H1 (cell line): ENCODE results near the gene LHPP. TPM values are rescaled to one million over a fixed set of nuclear protein-coding genes. Genes with fewer than 3 reads are reported as not detected.

Experiments
- CTCF ChIA-PET: fragments of 300-600 bp; sonication (Branson Sonifier 250); formaldehyde crosslinking; loops from one replicate; lab custom pipeline; 2021; ENCODE audit not compliant: partially characterized antibody; lab: Charles Lee
- POLR2A ChIA-PET: fragments of 300-600 bp; sonication (Branson Sonifier 250); formaldehyde crosslinking; loops from one replicate; lab custom pipeline; 2021; ENCODE audit warnings: inconsistent platforms; ENCODE audit not compliant: partially characterized antibody; lab: Charles Lee
- DNase-seq, 2 experiments: peaks; one replicate each; pipeline versions ENCODE4 v3.0.0 to v3.0.0-alpha.2; 2010 to 2022; ENCODE audit warnings: low spot score in 2 of 2, low read depth in 1 of 2, mixed read lengths in 1 of 2
- FAIRE-seq: peaks from 2 replicates; lab custom pipeline; 2011; peaks lifted over from hg19 to GRCh38; lab: Jason Lieb, UNC
- H2AFZ ChIP-seq: 2 replicates; pipeline ENCODE4 v1.8.1; 2012; ENCODE audit warnings: low read length, inconsistent platforms
- H2AK5ac ChIP-seq: 2 replicates; pipeline ENCODE4 v1.6.1; 2013; ENCODE audit warnings: low read depth, low read length
- H2BK120ac ChIP-seq: replicated peaks from 2 replicates; pipeline ENCODE3; 2013; ENCODE audit warnings: low read depth, low read length, inconsistent platforms
- H2BK12ac ChIP-seq: 2 replicates; pipeline ENCODE4 v1.6.1; 2013; ENCODE audit warnings: low read depth, low read length
- H2BK15ac ChIP-seq: 2 replicates; pipeline ENCODE4 v1.6.1; 2013; ENCODE audit warnings: low read length
- H2BK20ac ChIP-seq: 2 replicates; pipeline ENCODE4 v1.6.1; 2013; ENCODE audit warnings: low read length
- H2BK5ac ChIP-seq: 2 replicates; pipeline ENCODE4 v1.6.1; 2013; ENCODE audit warnings: low read depth, low read length
- H3K14ac ChIP-seq: 2 replicates; pipeline ENCODE4 v1.6.1; 2013; ENCODE audit warnings: inconsistent platforms; ENCODE audit not compliant: insufficient read length
- H3K18ac ChIP-seq: 2 replicates; pipeline ENCODE4 v1.6.1; 2013; ENCODE audit warnings: low read length; ENCODE audit errors: extremely low read depth
- H3K23ac ChIP-seq: 2 replicates; pipeline ENCODE4 v1.6.1; 2013; ENCODE audit warnings: inconsistent platforms; ENCODE audit not compliant: insufficient read length
- H3K23me2 ChIP-seq: 2 replicates; pipeline ENCODE4 v1.6.1; 2013; ENCODE audit warnings: low read depth, low read length
- H3K27ac ChIP-seq: 2 replicates; pipeline ENCODE4 v1.6.1; 2011; ENCODE audit warnings: low read depth, low read length, inconsistent platforms
- H3K27me3 ChIP-seq, 4 experiments: replicated peaks in 1 of 4; 1 replicate in 1 of 4; 2 replicates in 3 of 4; pipeline versions ENCODE4 v1.6.1 to v1.8.1; 2011 to 2013; ENCODE audit warnings: low read length in 3 of 4, mild to moderate bottlenecking in 3 of 4, inconsistent platforms in 2 of 4, mixed read lengths in 2 of 4, moderate library complexity in 1 of 4; ENCODE audit not compliant: control insufficient read depth in 3 of 4, insufficient read depth in 3 of 4; ENCODE audit errors: extremely low read depth in 1 of 4
- H3K36me3 ChIP-seq, 4 experiments: 2 replicates each; pipeline versions ENCODE4 v1.6.1 to v1.8.1; 2011 to 2013; ENCODE audit warnings: mild to moderate bottlenecking in 4 of 4, low read length in 3 of 4, moderate library complexity in 2 of 4, control low read depth in 1 of 4, inconsistent platforms in 1 of 4; ENCODE audit not compliant: insufficient read depth in 4 of 4, control insufficient read depth in 2 of 4
- H3K4ac ChIP-seq: replicated peaks from 2 replicates; pipeline ENCODE3; 2013; ENCODE audit warnings: low read length, low read depth, mixed read lengths, inconsistent platforms; ENCODE audit not compliant: insufficient read length
- H3K4me1 ChIP-seq, 4 experiments: replicated peaks in 1 of 4; 1 replicate in 1 of 4; 2 replicates in 3 of 4; pipeline versions ENCODE4 v1.6.1 to v1.8.1; 2011 to 2013; ENCODE audit warnings: low read length in 3 of 4, inconsistent platforms in 2 of 4, mixed read lengths in 1 of 4; ENCODE audit not compliant: insufficient read depth in 4 of 4, control insufficient read depth in 3 of 4
- H3K4me2 ChIP-seq, 2 experiments: 2 replicates each; pipeline versions ENCODE4 v1.6.1 to v1.8.1; 2011 to 2013; ENCODE audit warnings: low read depth in 2 of 2, low read length in 2 of 2, control low read depth in 1 of 2, inconsistent platforms in 1 of 2, mild to moderate bottlenecking in 1 of 2; ENCODE audit not compliant: insufficient read depth in 1 of 2
- H3K4me3 ChIP-seq, 4 experiments: fragments of 200-600, 300-600 bp in 1 of 4; sonication (generic), shearing (Covaris generic), sonication (Bioruptor Twin) in 1 of 4; 2 replicates each; pipeline versions ENCODE4 v1.5.1 to v1.8.1; 2011 to 2016; ENCODE audit warnings: low read length in 4 of 4, low read depth in 3 of 4, control low read depth in 2 of 4, inconsistent platforms in 2 of 4, mild to moderate bottlenecking in 2 of 4, mixed read lengths in 1 of 4, moderate library complexity in 1 of 4; ENCODE audit not compliant: insufficient read depth in 2 of 4; ENCODE audit errors: extremely low read depth in 1 of 4
- H3K56ac ChIP-seq: replicated peaks from 2 replicates; pipeline ENCODE3; 2013; ENCODE audit warnings: low read depth, mild to moderate bottlenecking, mixed read lengths, low read length, inconsistent platforms; ENCODE audit not compliant: insufficient read length
- H3K79me1 ChIP-seq: 2 replicates; pipeline ENCODE4 v1.6.1; 2013; ENCODE audit warnings: low read depth, low read length, control low read depth
- H3K79me2 ChIP-seq, 2 experiments: 2 replicates each; pipeline versions ENCODE4 v1.6.1 to v1.8.1; 2012 to 2013; ENCODE audit warnings: low read length in 2 of 2, mild to moderate bottlenecking in 2 of 2, inconsistent platforms in 1 of 2; ENCODE audit not compliant: insufficient read depth in 2 of 2, control insufficient read depth in 1 of 2
- H3K9ac ChIP-seq, 4 experiments: replicated peaks in 1 of 4; 1 replicate in 1 of 4; 2 replicates in 3 of 4; pipeline versions ENCODE4 v1.6.1 to v1.8.1; 2011 to 2013; ENCODE audit warnings: low read depth in 3 of 4, low read length in 3 of 4, control low read depth in 2 of 4, mild to moderate bottlenecking in 2 of 4, moderate library complexity in 2 of 4, inconsistent platforms in 1 of 4; ENCODE audit errors: extremely low read depth in 1 of 4
- H3K9me3 ChIP-seq, 2 experiments: 2 replicates each; pipeline versions ENCODE4 v1.6.1 to v1.8.1; 2012 to 2013; ENCODE audit warnings: mild to moderate bottlenecking in 2 of 2, moderate library complexity in 2 of 2, control low read depth in 1 of 2, inconsistent platforms in 1 of 2, low read depth in 1 of 2, low read length in 1 of 2, mixed read lengths in 1 of 2; ENCODE audit not compliant: insufficient read depth in 2 of 2
- H4K20me1 ChIP-seq, 2 experiments: replicated peaks in 1 of 2; 2 replicates each; pipeline versions ENCODE3 to v1.8.1; 2011 to 2013; ENCODE audit warnings: inconsistent platforms in 2 of 2, low read length in 2 of 2, mild to moderate bottlenecking in 1 of 2; ENCODE audit not compliant: insufficient read depth in 2 of 2, control insufficient read depth in 1 of 2
- H4K5ac ChIP-seq: 2 replicates; pipeline ENCODE4 v1.6.1; 2013; ENCODE audit warnings: low read length, low read depth, mixed read lengths, inconsistent platforms; ENCODE audit not compliant: insufficient read length
- H4K8ac ChIP-seq: 2 replicates; pipeline ENCODE4 v1.8.0; 2013; ENCODE audit warnings: mild to moderate bottlenecking, moderate library complexity, low read length, inconsistent platforms; ENCODE audit not compliant: insufficient read depth; ENCODE audit errors: extremely low read depth
- H4K91ac ChIP-seq: replicated peaks from 2 replicates; pipeline ENCODE3; 2013; ENCODE audit warnings: low read length, mixed read lengths, inconsistent platforms; ENCODE audit not compliant: insufficient read length
- ATF2 ChIP-seq: IDR thresholded peaks from 2 replicates; pipeline ENCODE4 v1.6.1; 2012; ENCODE audit warnings: low read length, inconsistent platforms
- CBX8 ChIP-seq: fragments of 300-800, 300-1000 bp; sonication (generic); IDR thresholded peaks from 2 replicates; pipeline ENCODE4 v1.7.1; 2016; ENCODE audit warnings: low read depth, low read length, borderline replicate concordance
- SP1 ChIP-seq: IDR thresholded peaks from 2 replicates; pipeline ENCODE4 v1.6.1; 2011; ENCODE audit warnings: low read depth, low read length
- SRF ChIP-seq: IDR thresholded peaks from 2 replicates; pipeline ENCODE4 v1.6.1; 2011; ENCODE audit warnings: mild to moderate bottlenecking, low read depth, low read length, moderate library complexity
- TCF12 ChIP-seq: IDR thresholded peaks from 2 replicates; pipeline ENCODE4 v1.6.1; 2011; ENCODE audit warnings: low read depth, mild to moderate bottlenecking, low read length
- WGBS, 2 experiments: shearing (Covaris generic) in 1 of 2; methylation state at CpG; one replicate each; pipeline versions ENCODE4 v1.1.6 to v1.1.7; 2013 to 2015; ENCODE audit warnings: low lambda C conversion rate in 2 of 2, mixed read lengths in 2 of 2, inconsistent platforms in 1 of 2, low coverage in 1 of 2, missing lambda C conversion rate in 1 of 2; ENCODE audit not compliant: insufficient replicate concordance in 2 of 2, insufficient coverage in 1 of 2, insufficient read length in 1 of 2; ENCODE audit errors: extremely low coverage in 1 of 2, missing lambda C conversion rate in 1 of 2; 5-methylcytosine and 5-hydroxymethylcytosine counted together
- polyA plus RNA-seq, 7 experiments: library from polyadenylated mRNA; depleted of rRNA in 3 of 7; stranded (reverse) in 5 of 7; unstranded in 2 of 7; fragments of >200 nt in 5 of 7; fragments of 200-250 nt in 2 of 7; gene quantifications; 1 replicate in 5 of 7; 2 replicates in 1 of 7; 4 replicates in 1 of 7; pipeline versions ENCODE4 v1.2.1 to v1.2.3, GENCODE V29; 2011 to 2013; ENCODE audit warnings: missing spikeins in 2 of 7, mixed read lengths in 2 of 7
- total RNA-seq: library from RNA; stranded (reverse); fragmentation: NEBNext Ultra II Directional; extraction: Animal tissue kit (Norgen Biotek cat#: 25700); gene quantifications from 2 replicates; pipeline ENCODE4 v1.2.1, GENCODE V29; 2021

Gene LHPP
- total and polyA plus RNA-seq, 2 of the 8 experiments (the other 6 are each of a cell fraction or from before 2014, with no cell fraction given), result 26.0 to 45.0 TPM

GRCh38 chr10:124561206-124561605 is 99.6 kb downstream of the LHPP start:
- no peak overlapping the region for H3K23ac ChIP-seq
- H3K56ac ChIP-seq, result no peak overlapping the region
- POLR2A ChIA-PET, result no interaction called here
- CTCF ChIA-PET, result interaction anchor here (1.6 to 27.9 kb wide), 2 partner anchors 23 to 48 kb away, joined by 5 to 681 read pairs; no protein-coding TSS in a partner anchor
- no peak overlapping the region for H2AK5ac ChIP-seq
- H2BK5ac ChIP-seq, result no peak overlapping the region
- peaks cover 0 to 2% of the 10 kb centered on the region in 2 experiments for H4K20me1 ChIP-seq
- no peaks in the 10 kb centered on the region for H3K79me1 ChIP-seq
- H3K36me3 ChIP-seq, result no peaks in the 10 kb centered on the region
- H3K27ac ChIP-seq, result no peak overlapping the region
- no peak overlapping the region for H3K4ac ChIP-seq
- H3K4me3 ChIP-seq, result no peak overlapping the region
- TF ChIP-seq SP1, result no peak
- TF ChIP-seq CBX8, result no peak
- no peak for TF ChIP-seq SRF
- TF ChIP-seq ATF2, result no peak
- no peak for TF ChIP-seq TCF12
- H4K91ac ChIP-seq, result no peak overlapping the region
- 88% methylated on average over 5 of the region's 5 CpGs; no CpG with 5 or more reads in 1 of the 2 experiments for WGBS, 2 experiments
- H4K8ac ChIP-seq, result no peak overlapping the region; the same call in 1 of the 2 replicates
- H2BK20ac ChIP-seq, result no peak overlapping the region
- no peak overlapping the region for H4K5ac ChIP-seq
- H2BK12ac ChIP-seq, result no peak overlapping the region
- H3K79me2 ChIP-seq, result no peaks in the 10 kb centered on the region
- 0 out of 2 replicates have a peak, but pooled peaks cover 2% of the 10 kb centered on the region for H3K23me2 ChIP-seq
- peaks cover 3 to 9% (median 7%) of the 10 kb centered on the region in 4 experiments; a peak in 6 of 7 replicates for H3K4me1 ChIP-seq
- DNase-seq, result no peak
- no peak overlapping the region for H3K4me2 ChIP-seq
- H2BK120ac ChIP-seq, result no peak overlapping the region
- H3K18ac ChIP-seq, result no peak overlapping the region
- no peaks in the 10 kb centered on the region for H3K9me3 ChIP-seq
- H3K14ac ChIP-seq, result no peak overlapping the region
- no peak for FAIRE-seq
- no peak overlapping the region for H2AFZ ChIP-seq
- no peak overlapping the region for H3K9ac ChIP-seq
- H3K27me3 ChIP-seq, result no peaks in the 10 kb centered on the region
- no peak overlapping the region for H2BK15ac ChIP-seq
